Right cardiac atrium (tissue), 5 donors: Measurements from ENCODE around the gene ZNF302. TPM values are rescaled to one million over a fixed set of nuclear protein-coding genes. Genes with fewer than 3 reads are reported as not detected.
A peak's percentile ranks its signal among the peaks of the same experiment; 100 is the strongest.

ENCODE experiments used
- ATAC-seq, 2 donors: fragments of 200-7000 bp; cut with Tn5 transposase; one replicate each; pipeline versions ENCODE4 v1.8.0 to v1.9.1; 2020; ENCODE audit warnings: moderate library complexity in 2 of 2, mild to moderate bottlenecking in 1 of 2
- DNase-seq, 3 donors: peaks; one replicate each; pipeline ENCODE4 v3.0.0-alpha.2; 2020
- H3K27ac ChIP-seq: one replicate; pipeline ENCODE4 v1.5.1; 2013; ENCODE audit warnings: mild to moderate bottlenecking, low read length, control low read depth, moderate library complexity
- H3K27me3 ChIP-seq: one replicate; pipeline ENCODE4 v1.6.1; 2013; ENCODE audit not compliant: control insufficient read depth, insufficient read depth
- H3K4me1 ChIP-seq: one replicate; pipeline ENCODE4 v1.6.1; 2013; ENCODE audit warnings: low read length; ENCODE audit not compliant: control insufficient read depth, insufficient read depth
- H3K4me3 ChIP-seq: one replicate; pipeline ENCODE4 v1.5.1; 2013; ENCODE audit warnings: low read length, control low read depth
- H3K9me3 ChIP-seq: one replicate; pipeline ENCODE4 v1.6.1; 2013; ENCODE audit warnings: low read length; ENCODE audit not compliant: control insufficient read depth
- WGBS: extraction: QIAGEN DNeasy Blood & Tissue Kit; methylation state at CpG from one replicate; pipeline ENCODE4 v1.1.7; 2013; 5-methylcytosine and 5-hydroxymethylcytosine counted together
- intact Hi-C, 4 donors: fragments of 100-400 bp; cut with DNase I; formaldehyde crosslinking; loops; one replicate each; pipeline versions ENCODE4 v1.11.0 to v1.14.0; 2022 to 2023
- long read RNA-seq, 4 donors: library from polyadenylated mRNA; unstranded; transcript quantifications; one replicate each; pipeline ENCODE4 v2.0.0, GENCODE V29; 2020 to 2021
- polyA plus RNA-seq: library from polyadenylated mRNA; stranded (reverse); fragments of 200-250 nt; gene quantifications from one replicate; pipeline ENCODE4 v1.2.3, GENCODE V29; 2013
- total RNA-seq, 4 donors: library from RNA; stranded (reverse); fragmentation: NEBNext Ultra II Directional; extraction: Animal tissue kit (Norgen Biotek cat#: 25700); gene quantifications; one replicate each; pipeline ENCODE4 v1.2.1, GENCODE V29; 2021
- donor health status: healthy with polysubstance abuse.
- donor health status: DM: no; HTN: yes; CAD: no.
- donor health status: DM: no; HTN: no; CAD: no.
- donor health status: DM: no; HTN: yes; CAD: no; lungs with severe emphysema.
- donor health status: DM: yes; HTN: yes; CAD: no.

The ZNF302 gene
- 10 to 100 TPM; 30.2 to 47.3 (median 41.3) TPM for total RNA-seq
- 25.1 TPM for polyA plus RNA-seq
- long read RNA-seq, donor 1, transcript ZNF302-202 (6 exons, 2,635 nt): minor isoform, 7 of 116 reads
- long read RNA-seq, donor 1, transcript ZNF302-203 (5 exons, 2,600 nt): major isoform, 17 of 116 reads
- long read RNA-seq, donor 1, transcript ZNF302-201 (5 exons, 2,590 nt): minor isoform, 12 of 116 reads
- long read RNA-seq, donor 1, partial matches to known transcripts: 8 of 116 reads
- long read RNA-seq, donor 1, other reads (novel, unspliced or antisense): 62 of 116 reads
- long read RNA-seq, donor 2, transcript ZNF302-203 (5 exons, 2,600 nt): minor isoform, 6 of 36 reads
- long read RNA-seq, donor 2, transcript ZNF302-201 (5 exons, 2,590 nt): major isoform, 7 of 36 reads
- long read RNA-seq, donor 2, partial matches to known transcripts: 1 of 36 reads
- long read RNA-seq, donor 2, other reads (novel, unspliced or antisense): 21 of 36 reads
- long read RNA-seq, donor 3, transcript ZNF302-201 (5 exons, 2,590 nt): minor isoform, 13 of 131 reads
- long read RNA-seq, donor 3, transcript ZNF302-202 (6 exons, 2,635 nt): major isoform, 15 of 131 reads
- long read RNA-seq, donor 3, transcript ZNF302-203 (5 exons, 2,600 nt): minor isoform, 13 of 131 reads
- long read RNA-seq, donor 3, partial matches to known transcripts: 10 of 131 reads
- long read RNA-seq, donor 3, other reads (novel, unspliced or antisense): 79 of 131 reads
- long read RNA-seq, donor 4, transcript ZNF302-203 (5 exons, 2,600 nt): minor isoform, 5 of 47 reads
- long read RNA-seq, donor 4, transcript ZNF302-202 (6 exons, 2,635 nt): minor isoform, 7 of 47 reads
- long read RNA-seq, donor 4, transcript ZNF302-201 (5 exons, 2,590 nt): major isoform, 9 of 47 reads
- long read RNA-seq, donor 4, partial matches to known transcripts: 2 of 47 reads
- long read RNA-seq, donor 4, other reads (novel, unspliced or antisense): 20 of 47 reads

GRCh38 chr19:34677386-34678084 lies at the start of gene ZNF302:
Gene ZNF302, plus strand, starts transcription at chr19:34677678. Its CDS starts 1,127 bp downstream, at chr19:34678805.
- intact Hi-C loops: no loop called here
- peaks cover 2% of the 10 kb centered on the region for H3K4me1 ChIP-seq
- under 1% methylated on average over 74 of the region's 74 CpGs for WGBS
- peaks cover 2% of the 10 kb centered on the region for H3K9me3 ChIP-seq
- H3K27ac ChIP-seq: peak within 1 kb of the TSS; percentile 99
- peak within 1 kb of the TSS; percentile 78 for H3K4me3 ChIP-seq
- no peaks in the 10 kb centered on the region for H3K27me3 ChIP-seq
- DNase-seq (peak; percentile 98 to 99 (median 98)), ATAC-seq (peak; percentile 99)

GRCh38 chr19:34633802-34634201 lies 43.7 kb upstream of the ZNF302 start:
- ATAC-seq: no peak
- peaks cover 9% of the 10 kb centered on the region for H3K9me3 ChIP-seq
- intact Hi-C loops: no loop called here
- H3K27ac ChIP-seq: no peak overlapping the region
- no peaks in the 10 kb centered on the region for H3K4me1 ChIP-seq
- no peak overlapping the region for H3K4me3 ChIP-seq
- WGBS: 87% methylated on average over 2 of the region's 2 CpGs
- DNase-seq: no peak
- H3K27me3 ChIP-seq: no peaks in the 10 kb centered on the region

- 22% methylated on average over 4 of the region's 4 CpGs for WGBS
- Histone ChIP-seq H3K27ac (no peak overlapping the region), H3K4me3 (no peak overlapping the region), H3K4me1 (no peaks in the 10 kb centered on the region), H3K27me3 (no peaks in the 10 kb centered on the region), H3K9me3 (peaks cover 9% of the 10 kb centered on the region)
- intact Hi-C loops: loop anchor here in 3 of 4 donors (1.0 to 5.0 kb wide), 3 partner anchors 73 kb away; no protein-coding TSS in a partner anchor
- ATAC-seq (peak in 1 of 2 donors; percentile 57), DNase-seq (peak in 1 of 3 donors; percentile 50)
Observed at GRCh38 chr19:34639491-34640085, 37.9 kb upstream of the ZNF302 start.

GRCh38 chr19:34642241-34642640 lies 35.2 kb upstream of the ZNF302 start:
- DNase-seq (no peak), ATAC-seq (no peak)
- H3K4me1 ChIP-seq: peaks cover 3% of the 10 kb centered on the region
- no peak overlapping the region for H3K27ac ChIP-seq
- H3K27me3 ChIP-seq: no peaks in the 10 kb centered on the region
- no peak overlapping the region for H3K4me3 ChIP-seq
- 85% methylated on average over 4 of the region's 4 CpGs for WGBS
- intact Hi-C loops: loop anchor here in 1 of 4 donors (5.0 kb wide), 1 partner anchor 70 kb away; no protein-coding TSS in a partner anchor
- no peaks in the 10 kb centered on the region for H3K9me3 ChIP-seq

GRCh38 chr19:34644991-34645461 lies 32.5 kb upstream of the ZNF302 start:
- DNase-seq: no peak
- peak; percentile 59 to 79 for ATAC-seq
- Histone ChIP-seq H3K9me3 (no peaks in the 10 kb centered on the region), H3K4me1 (peaks cover 3% of the 10 kb centered on the region), H3K27me3 (no peaks in the 10 kb centered on the region), H3K27ac (no peak overlapping the region), H3K4me3 (no peak overlapping the region)
- WGBS: 68% methylated on average over 10 of the region's 10 CpGs
- intact Hi-C loops: loop anchor here in 2 of 4 donors (5.0 kb wide), 1 partner anchor 67 kb away; no protein-coding TSS in a partner anchor

GRCh38 chr19:34645551-34645950 lies 31.9 kb upstream of the ZNF302 start:
- H3K27ac ChIP-seq: no peak overlapping the region
- no peak overlapping the region for H3K4me3 ChIP-seq
- peaks cover 3% of the 10 kb centered on the region for H3K4me1 ChIP-seq
- ATAC-seq (peak; percentile 20 to 60), DNase-seq (no peak)
- intact Hi-C loops: loop anchor here in 1 of 4 donors (5.0 kb wide), 1 partner anchor 67 kb away; no protein-coding TSS in a partner anchor
- WGBS: 24% methylated on average over 5 of the region's 5 CpGs
- H3K9me3 ChIP-seq: no peaks in the 10 kb centered on the region
- H3K27me3 ChIP-seq: no peaks in the 10 kb centered on the region

GRCh38 chr19:34649886-34650543 lies 27.5 kb upstream of the ZNF302 start:
- H3K27me3 ChIP-seq: no peaks in the 10 kb centered on the region
- H3K27ac ChIP-seq: no peak overlapping the region
- no peak for ATAC-seq
- no peaks in the 10 kb centered on the region for H3K9me3 ChIP-seq
- peaks cover 3% of the 10 kb centered on the region for H3K4me1 ChIP-seq
- WGBS: 91% methylated on average over 9 of the region's 9 CpGs
- intact Hi-C loops: loop anchor here in 1 of 4 donors (5.0 kb wide), 1 partner anchor 62 kb away; no protein-coding TSS in a partner anchor
- DNase-seq: no peak
- H3K4me3 ChIP-seq: no peak overlapping the region

GRCh38 chr19:34651747-34652146 lies 25.7 kb upstream of the ZNF302 start:
- H3K4me1 ChIP-seq: no peaks in the 10 kb centered on the region
- no peak overlapping the region for H3K27ac ChIP-seq
- DNase-seq (no peak), ATAC-seq (no peak)
- intact Hi-C loops: no loop called here
- no peak overlapping the region for H3K4me3 ChIP-seq
- 70% methylated on average over 2 of the region's 2 CpGs for WGBS
- no peaks in the 10 kb centered on the region for H3K27me3 ChIP-seq
- H3K9me3 ChIP-seq: no peaks in the 10 kb centered on the region

GRCh38 chr19:34654796-34655195 lies 22.7 kb upstream of the ZNF302 start:
- no peak overlapping the region for H3K27ac ChIP-seq
- DNase-seq (no peak), ATAC-seq (no peak)
- H3K9me3 ChIP-seq: no peaks in the 10 kb centered on the region
- intact Hi-C loops: no loop called here
- H3K27me3 ChIP-seq: no peaks in the 10 kb centered on the region
- H3K4me3 ChIP-seq: no peak overlapping the region
- WGBS: 64% methylated on average over 2 of the region's 2 CpGs
- no peaks in the 10 kb centered on the region for H3K4me1 ChIP-seq
